Measurements from ENCODE around the gene ERRFI1.
"Not testable (repeated sequence)": the region's sequence is repeated elsewhere in the genome, so short reads cannot be mapped to it uniquely, and the experiment has no call there.

Gene ERRFI1

GRCh38 chr1:7967651-7968050 lies 58.5 kb downstream of the ERRFI1 start:
- DNase-seq (ENCODE audit: low spot score): no peak

- DNase-seq (ENCODE audit: low spot score): no peak
These were observed 58.9 kb downstream of the ERRFI1 start for GRCh38 chr1:7967196-7967595.

GRCh38 chr1:7964476-7964875 lies 61.6 kb downstream of the ERRFI1 start:
- DNase-seq (ENCODE audit: low spot score): no peak

GRCh38 chr1:7963841-7964240 lies 62.3 kb downstream of the ERRFI1 start:
- not testable (repeated sequence) for DNase-seq (ENCODE audit: low spot score)

- not testable (repeated sequence) for DNase-seq (ENCODE audit: low spot score)
These were observed 62.8 kb downstream of the ERRFI1 start for GRCh38 chr1:7963378-7963730.

- no peak for DNase-seq (ENCODE audit: low spot score)
These were observed 63.3 kb downstream of the ERRFI1 start for GRCh38 chr1:7962636-7963377.

- peak; percentile 50 for DNase-seq (ENCODE audit: low spot score)
These were observed 64.1 kb downstream of the ERRFI1 start for GRCh38 chr1:7962014-7962335.

All from activated CD4-positive, alpha-beta T cell treated with anti-CD3 and anti-CD28 coated beads, Interleukin-2, Interleukin-4, amounts not matched to agents 100 ng/mL and 50 ng/mL, durations not matched to agents 16 hours and 8 hours (primary cell).